ENCODE results near the gene RMI1.
"Not testable (repeated sequence)": the region's sequence is repeated elsewhere in the genome, so short reads cannot be mapped to it uniquely, and the experiment has no call there.

The RMI1 gene

DNA sequence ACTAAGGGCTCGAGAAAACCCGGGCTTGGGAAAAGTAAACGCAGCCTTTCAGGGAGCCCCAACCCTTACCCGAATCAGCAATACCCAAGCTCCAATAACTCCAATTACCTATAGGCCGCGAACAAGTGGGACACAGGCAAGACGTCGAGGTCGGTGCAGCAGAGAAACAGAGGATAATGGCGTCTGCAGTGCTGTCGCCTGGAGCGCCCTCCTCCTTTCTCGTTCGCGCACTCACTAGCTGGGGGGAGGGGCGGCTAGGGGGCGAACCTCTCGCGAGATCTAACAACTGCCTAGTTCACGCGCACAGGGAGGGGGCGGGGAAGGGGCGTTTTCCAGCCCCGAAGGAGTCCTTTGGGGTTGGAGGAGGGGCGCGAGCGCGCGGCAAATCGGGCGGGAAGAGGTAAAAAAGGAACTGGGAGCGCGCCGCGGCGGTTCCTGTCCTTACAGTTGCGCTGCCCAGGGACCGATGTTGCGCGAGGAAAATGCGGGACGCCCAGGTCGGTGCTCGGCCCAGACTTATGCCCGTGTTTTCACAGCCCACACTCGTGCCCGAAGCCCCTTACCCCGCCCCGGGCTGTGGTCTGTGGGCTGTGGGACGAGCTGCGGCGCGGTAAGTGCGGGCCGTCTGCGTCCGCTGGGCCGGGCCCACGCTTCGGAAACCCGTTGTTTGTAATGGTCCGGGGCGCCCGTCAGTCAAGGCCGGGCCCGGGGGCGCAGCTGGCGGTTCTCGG lies at the start of gene RMI1:
Gene RMI1, plus strand, starts transcription at position 411 of the 731 bp plus-strand sequence. CDS start 20,182 bp downstream, outside the sequence.
- peak; percentile 95 for DNase-seq (ENCODE audit: low read depth)

DNA sequence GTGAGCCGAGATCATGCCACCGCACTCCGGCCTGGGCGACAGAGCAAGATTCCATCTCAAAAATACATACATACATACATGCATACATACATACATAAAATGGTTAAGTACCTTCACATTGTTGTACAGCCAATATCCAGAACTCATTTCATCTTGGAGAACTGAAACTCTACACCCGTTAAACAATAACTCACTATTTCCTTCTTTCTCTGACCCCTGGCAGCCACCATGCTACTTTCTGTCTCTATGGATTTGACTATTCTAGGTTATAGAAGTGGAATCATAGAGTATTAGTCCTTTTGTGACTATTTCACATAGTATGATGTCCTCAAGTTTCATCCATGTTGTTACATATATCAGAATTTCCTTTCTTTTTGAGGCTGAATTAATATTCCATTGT lies 49.7 kb upstream of the RMI1 start:
- no peak for DNase-seq (ENCODE audit: low read depth)

DNA sequence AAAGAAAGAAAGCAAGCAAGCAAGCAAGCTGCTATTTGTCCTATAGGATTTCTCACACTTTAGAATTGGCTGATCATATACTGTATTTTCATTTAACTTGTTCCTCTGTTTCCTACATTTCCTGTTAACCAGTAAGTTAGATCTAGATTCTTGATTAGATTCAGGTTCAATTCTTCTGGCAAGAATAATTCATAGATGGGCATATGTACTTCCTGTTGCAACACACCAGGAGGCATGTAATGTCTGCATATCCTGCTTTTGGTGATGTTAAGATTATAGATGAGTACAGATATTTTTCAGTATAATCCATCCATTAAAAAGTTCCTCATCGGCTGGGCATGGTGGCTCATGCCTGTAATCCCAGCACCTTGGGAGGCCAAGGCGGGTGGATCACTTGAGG lies 48.6 kb upstream of the RMI1 start:
- no peak for DNase-seq (ENCODE audit: low read depth)

DNA sequence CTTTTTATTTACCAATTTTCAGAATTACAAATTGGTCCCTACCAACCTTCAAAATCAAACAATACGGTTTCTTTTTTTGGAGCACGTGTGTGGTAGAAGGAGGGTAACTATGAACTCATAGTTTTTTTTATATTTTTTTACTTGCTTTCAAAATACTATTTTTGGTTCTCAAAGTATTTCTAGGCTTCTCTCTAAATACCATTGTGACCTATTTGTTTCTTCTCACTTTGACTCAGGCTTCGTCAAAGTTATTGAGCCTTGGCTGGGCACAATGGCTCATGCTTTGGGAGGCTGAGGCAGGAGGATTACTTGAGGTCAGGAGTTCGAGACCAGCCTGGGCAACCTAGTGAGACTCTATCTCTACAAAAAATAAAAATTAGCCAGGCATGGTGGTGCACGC lies 47.8 kb upstream of the RMI1 start:
- DNase-seq (ENCODE audit: low read depth), result no peak

DNA sequence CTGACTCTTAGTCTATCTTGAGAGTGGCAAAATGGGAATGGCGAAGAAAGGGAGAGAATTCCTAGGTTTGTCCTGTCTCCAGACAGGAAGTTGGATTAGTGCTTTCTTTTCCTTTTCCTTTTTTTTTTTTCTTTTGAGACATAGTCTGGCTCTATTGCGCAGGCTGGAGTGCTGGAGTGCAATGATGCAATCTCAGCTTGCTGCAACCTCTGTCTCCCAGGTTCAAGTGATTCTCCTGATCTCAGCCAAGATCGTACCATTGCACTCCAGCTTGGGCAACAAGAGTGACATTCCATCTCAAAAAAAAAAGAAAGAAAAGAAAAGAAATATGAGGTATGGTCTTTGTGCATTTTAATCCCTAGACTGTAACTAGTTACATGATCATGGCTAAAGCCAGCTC lies 46.8 kb upstream of the RMI1 start:
- no peak for DNase-seq (ENCODE audit: low read depth)

DNA sequence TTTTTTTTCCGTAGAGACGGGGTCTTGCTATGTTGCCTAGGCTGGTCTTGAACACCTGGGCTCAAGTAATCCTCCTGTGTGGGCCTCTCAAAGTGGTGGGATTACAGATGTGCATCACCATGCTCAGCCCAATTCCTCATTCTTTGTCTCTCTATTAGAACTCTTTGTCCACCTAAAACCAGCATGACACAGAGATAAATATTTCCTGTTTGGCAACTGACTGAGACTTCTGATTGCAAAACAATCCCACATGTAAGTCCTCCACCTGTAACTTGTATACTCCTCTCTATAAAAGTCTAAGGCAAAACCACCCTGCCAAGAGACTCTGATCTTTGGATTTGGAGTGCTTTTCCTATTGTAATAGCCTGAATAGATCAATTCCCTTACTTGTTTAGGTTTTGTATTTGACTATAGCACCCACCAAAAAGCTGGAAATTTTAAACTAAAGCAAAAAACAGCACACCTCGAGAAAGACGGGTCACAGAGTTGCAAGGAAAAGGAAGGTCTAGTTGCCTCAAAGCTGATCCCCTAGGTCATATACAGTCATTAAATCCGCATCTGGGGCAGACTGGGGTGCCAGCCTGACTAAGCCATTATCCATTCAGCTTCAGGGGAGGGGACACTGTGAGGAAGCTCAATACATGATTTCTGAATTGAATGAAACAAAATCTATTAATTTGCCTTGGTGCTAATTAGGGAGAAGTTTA lies 45.9 kb upstream of the RMI1 start:
- DNase-seq (ENCODE audit: low read depth), result no peak

DNA sequence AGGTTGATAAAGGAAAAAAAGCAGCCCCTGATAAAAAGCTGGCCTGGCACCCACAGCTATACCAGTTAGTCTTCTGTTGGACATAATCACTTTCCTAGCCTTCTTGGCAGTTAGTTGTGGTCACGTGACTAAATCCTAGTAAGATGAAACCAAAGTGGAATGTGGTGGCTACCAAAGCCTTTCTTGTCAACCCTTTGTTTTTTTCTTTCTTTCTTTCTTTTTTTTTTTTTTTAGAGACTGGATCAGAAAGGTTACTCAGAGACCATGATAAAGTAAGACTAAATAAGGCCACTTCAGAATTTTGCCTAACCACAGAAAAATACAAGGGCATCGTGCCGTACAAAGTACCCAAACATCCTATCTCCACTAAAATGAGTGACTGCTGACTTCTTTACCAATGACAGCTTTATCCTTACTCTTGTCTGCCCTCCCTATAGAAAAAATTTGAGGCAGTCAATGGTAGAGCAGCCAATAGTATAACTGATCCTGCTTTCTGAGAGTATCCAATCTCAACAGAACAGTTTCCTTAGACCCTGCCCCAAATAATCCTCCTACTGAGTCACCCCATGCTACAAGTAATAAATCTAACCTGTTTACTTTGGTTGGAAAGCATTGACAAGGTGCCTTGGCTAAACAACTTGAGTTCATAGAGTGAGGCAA lies 45.2 kb upstream of the RMI1 start:
- DNase-seq (ENCODE audit: low read depth), result peak; percentile 75

DNA sequence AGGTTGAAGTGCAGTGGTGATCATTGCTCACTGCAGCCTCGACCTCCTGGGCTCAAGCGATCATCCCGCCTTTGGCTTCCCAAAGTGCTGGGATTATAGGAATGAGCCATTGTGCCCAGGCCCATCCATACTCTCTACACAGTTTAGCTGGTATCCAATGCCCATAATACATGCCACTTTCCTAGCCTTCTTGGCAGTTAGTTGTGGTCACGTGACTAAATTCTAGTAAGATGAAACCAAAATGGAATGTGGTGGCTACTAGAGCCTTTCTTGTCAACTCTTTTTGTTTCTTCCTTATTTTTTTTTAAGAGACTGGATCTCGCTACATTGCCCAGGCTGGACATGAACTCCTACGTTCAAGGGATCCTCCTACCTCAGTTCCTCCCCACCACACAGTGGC lies 44.1 kb upstream of the RMI1 start:
- DNase-seq (ENCODE audit: low read depth), result no peak

DNA sequence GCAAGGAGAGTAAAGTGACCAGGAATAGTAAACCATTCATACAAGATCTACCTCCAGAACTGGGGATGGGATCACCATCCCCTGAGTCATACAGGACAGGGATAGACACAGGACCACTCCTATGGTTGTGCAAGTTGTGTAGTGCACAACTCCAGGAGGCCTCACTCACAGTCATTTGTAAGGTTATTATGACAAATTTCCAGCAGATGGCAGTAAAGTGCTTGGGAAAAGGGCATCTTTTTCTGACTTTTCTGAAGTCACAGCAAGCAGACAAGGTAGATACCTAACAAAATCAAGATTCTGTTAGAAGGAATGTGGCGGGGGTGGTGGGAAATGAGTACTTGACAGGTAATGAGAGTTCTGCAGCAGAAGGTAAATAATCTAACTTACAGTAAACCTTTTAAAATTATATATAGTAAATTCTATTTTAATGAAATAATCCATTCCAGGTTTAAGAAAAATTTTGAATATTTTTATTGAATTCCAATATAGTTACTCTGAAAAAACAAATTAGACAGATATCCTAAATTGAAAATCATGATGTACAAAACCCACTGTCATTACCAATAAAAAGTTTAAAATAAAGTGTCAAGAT lies 42.6 kb upstream of the RMI1 start:
- no peak for DNase-seq (ENCODE audit: low read depth)

DNA sequence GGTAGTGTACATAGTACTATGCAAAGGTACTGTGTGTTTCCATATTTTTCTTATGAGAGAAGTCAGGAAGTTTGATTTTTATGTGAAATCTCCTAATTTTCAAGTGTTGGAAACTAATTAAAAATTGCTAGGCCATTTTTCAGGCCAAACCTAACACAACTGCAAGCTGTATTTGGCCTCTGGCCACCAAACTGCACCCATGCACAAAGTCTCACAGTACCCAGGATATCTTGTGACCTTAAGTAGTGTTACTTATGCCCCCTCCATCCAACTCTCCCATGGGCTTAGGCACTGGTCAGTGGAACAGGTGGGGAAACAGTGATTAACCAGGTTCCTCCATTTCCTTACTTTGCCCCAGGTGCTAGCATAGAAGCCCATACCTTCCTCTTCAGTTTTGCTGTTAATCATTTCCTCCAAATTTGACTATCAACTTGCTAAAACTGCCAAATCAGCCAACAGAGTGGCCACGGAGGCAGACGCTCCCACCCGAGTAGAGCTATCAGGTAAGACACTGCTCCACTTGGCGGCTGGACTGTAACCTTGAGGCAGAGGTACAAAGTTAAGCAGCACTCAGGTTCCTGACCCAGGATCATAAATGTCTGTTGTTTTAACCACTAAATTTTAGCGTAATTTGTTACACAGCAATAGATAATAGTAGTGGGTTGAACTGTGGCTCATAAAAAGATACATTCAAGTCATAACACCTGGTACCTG lies 39.9 kb upstream of the RMI1 start:
- DNase-seq (ENCODE audit: low read depth), result no peak

DNA sequence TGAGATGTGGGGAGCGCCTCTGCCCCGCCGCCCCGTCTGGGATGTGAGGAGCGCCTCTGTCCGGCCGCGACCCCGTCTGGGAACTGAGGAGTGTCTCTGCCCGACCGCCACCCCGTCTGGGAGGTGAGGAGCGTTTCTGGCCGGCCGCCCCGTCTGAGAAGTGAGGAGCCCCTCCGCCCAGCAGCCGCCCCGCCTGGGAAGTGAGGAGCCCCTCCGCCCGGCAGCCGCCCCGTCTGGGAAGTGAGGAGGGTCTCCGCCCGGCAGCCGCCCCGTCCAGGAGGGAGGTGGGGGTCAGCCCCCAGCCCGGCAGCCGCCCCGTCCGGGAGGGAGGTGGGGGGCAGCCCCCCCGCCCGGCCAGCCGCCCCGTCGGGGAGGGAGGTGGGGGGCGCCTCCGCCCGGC lies 32.5 kb upstream of the RMI1 start:
- DNase-seq (ENCODE audit: low read depth), result not testable (repeated sequence)

DNA sequence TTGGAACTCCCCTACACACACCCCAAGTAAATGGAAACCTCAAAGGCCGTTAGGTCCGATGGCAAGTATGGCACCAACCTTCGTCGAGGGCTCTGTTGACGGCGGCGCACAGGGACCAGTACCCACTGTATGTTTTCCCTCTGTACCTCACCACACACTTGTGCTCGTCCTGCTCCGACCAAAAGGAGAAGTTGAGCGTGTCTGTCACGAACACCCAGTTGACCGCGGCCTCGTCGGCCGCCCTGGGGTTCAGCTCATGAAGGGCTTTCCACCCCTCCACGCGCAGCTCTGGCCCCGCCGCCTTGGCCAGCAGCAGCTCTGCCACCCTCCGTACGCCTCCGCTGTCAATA lies 24.5 kb upstream of the RMI1 start:
- no peak for DNase-seq (ENCODE audit: low read depth)

DNA sequence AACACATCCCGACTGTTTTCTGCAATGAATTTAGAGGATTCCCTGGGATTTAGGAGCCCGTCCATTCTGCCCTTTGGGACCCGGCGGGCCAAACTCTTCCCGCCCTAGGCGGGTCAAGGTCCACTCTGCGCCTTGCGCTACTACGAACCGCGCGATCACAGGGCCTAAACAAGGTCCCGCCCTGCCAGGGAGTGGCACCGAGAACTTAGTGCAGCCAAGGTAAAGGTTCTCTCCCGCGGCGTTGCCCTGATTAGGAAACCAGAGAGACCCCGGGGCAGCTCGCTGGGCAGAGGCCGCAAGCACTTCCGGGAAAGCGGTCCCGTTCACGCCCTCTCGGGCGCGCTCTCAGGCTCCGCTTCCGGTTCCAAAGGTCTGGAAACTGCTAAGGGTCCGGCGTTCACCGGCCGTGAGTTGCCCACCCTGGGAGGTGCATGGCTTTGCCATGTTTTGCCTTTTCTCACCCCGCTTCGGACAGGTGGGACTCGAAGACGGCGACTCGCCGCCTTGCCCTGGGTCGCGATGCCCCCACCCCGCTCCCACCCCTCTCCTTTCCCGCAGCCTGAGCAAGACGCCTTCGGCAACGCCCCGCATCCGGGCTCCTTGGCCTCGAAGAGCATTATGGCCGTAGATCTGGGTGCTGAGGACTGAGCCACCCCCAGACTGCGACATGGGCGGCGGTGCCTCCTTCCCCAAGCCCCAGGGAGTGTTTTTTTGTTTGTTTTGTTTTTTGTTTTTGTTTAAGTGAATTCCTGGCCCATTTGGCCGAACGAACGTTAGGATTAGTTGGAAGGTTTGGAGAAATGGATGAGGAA lies 24.0 kb upstream of the RMI1 start:
- DNase-seq (ENCODE audit: low read depth), result no peak

DNA sequence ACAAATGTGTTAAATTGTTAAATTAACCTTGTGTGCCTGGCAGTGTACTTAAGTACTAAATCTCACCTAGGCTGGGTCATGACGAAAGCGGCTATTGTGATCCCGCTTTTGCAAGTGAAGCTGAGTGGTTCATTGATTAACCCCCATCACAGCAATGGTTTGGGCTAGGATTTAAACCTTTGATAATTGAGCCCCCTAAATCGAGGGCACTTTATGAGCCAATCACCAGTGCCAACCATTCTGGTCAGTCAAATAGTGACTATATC lies 23.4 kb upstream of the RMI1 start:
- no peak for DNase-seq (ENCODE audit: low read depth)

DNA sequence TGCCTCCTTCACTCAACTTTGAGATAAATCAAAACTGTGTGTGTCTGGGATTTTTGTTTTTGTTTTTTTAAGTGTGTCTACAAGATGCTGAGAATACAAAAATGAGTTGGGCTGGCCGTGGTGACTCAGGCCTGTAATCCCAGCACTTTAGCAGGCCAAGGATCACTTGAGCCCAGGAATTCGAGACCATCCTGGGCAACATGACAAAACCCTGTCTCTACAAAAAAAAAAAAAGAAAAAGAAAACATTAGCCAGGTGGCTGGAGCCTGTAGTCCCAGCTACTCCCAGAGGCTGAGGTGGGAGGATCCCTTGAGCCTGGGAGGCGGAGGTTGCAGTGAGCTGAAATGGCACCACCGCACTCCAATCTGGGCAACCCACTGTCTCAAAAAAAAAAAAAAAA lies 21.5 kb upstream of the RMI1 start:
- peak; percentile 86 for DNase-seq (ENCODE audit: low read depth)

DNA sequence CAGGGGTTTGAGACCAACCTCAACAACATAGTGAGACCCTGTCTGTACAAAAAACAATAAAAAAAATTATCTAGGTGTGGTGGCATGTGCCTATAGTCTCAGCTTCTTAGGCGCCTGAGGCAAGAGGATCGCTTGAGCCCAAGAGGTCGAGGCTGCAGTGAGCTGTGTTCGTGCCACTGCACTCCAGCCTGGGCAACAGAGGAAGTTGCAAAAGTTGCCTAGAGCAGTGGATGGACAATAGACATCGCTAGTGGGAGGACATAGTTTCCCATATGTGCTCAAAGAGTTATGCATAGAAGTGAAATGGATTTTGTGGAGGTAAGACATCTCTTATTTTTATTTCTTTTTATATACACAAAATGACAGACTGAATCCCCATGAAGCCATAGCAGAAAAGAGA lies 19.6 kb upstream of the RMI1 start:
- DNase-seq (ENCODE audit: low read depth), result no peak

DNA sequence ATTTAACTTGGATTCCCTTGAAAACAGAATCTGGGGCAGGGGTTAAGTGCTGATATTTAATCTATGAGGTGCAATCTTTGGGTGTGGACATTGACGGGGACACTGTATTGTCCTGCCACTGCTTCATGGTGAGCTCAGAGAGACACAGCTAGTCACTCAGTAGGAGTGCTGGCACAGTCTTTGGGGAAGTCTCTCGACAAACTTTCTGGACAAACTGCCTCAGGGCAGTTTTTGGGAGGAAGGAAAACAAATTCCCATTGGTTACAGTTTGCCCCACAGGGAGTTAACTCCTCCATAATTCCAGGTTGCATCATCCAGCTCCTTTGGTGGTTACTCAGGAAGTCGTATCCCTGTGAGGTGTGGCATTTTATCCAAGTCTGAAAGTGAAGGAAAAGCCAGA lies 18.4 kb upstream of the RMI1 start:
- no peak for DNase-seq (ENCODE audit: low read depth)

DNA sequence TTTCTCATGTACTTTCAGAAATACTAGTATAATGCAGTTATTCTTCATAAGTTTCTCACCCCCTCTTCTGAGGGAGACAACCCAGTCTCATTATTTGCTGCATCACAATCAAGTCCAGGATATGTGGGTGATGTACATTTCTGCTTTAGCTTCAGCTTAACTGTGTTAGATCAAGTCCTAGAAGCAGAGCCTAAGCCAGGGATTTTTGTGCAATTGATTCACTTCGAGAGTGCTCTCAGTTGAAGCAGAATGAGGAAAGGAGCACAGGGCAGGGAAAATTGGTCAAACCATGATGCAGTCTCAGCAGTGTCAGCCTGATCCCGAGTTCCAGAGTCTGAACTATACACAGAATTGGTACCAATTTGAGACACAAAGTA lies 15.6 kb upstream of the RMI1 start:
- DNase-seq (ENCODE audit: low read depth), result no peak

DNA sequence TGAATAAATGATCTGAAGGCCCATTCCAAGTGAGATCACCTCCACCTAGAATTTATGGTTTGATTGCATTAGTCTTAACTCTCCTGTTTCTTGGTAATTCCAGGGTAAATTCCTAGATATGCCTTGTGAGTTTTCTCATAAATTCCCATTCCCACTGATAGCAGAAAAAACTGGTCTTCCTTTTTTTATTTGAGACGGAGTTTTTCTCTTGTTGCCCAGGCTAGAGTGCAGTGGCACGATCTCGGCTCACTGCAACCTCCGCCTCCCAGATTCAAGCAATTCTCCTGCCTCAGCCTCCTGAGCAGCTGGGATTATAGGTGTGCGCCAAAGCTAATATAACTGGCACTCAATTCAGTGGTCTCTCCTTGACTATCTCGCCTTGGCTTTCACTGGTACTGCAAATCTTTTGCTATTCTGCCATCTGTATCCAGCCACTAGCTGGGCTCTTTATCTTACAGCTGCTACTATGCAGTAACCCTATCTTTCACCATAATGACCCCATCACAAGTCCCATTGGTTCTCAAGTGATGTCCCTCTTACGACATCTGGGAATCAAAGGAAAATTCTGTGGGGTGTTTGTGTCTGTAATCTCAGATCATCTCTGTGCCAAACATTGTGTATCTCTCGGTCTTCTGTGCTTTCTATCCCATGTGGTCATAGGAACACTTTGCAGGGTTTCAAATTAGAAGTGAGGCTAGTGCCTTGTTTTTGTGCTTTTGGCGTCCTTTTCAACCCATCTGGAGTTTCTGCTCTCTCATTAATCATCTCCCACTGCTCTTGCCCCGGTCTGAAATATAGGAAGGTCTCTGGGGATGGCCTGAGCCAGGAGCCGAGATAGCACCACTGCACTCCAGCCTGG lies 15.0 kb upstream of the RMI1 start:
- DNase-seq (ENCODE audit: low read depth), result no peak

DNA sequence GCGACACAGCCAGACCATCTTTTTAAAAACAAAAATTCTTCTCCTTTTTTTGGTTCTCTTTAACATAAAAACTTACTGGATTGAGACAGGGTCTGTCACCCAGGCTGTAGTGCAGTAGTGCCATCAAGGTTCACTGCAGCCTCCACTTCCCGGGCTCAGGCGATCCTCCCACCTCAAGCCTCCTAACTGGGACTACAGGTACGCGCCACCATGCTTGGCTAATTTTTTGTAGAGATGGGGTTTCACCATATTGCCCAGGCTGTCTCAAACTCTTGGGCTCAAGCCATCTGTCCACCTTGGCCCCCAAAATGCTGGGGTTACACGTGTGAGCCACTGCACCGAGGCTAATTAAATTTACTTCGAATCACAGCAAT lies 14.4 kb upstream of the RMI1 start:
- no peak for DNase-seq (ENCODE audit: low read depth)

DNA sequence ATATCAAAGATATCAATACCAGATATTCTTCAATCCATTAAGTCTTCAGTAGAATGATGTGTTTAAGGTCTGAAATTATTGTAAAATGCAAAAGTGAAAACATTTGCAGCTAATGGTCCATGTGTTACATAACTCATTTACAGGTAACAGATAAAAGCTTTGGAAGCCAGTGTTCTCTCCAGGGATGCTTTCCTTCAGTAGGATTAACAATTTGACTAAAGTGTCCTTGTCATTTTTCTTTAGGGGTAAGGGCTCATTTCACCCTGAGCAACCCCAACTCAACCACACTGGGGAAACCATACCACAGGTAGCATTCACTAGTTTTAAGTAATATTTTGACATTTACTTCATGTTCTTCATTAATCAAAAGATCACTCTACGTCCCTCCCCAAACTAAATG lies 13.5 kb upstream of the RMI1 start:
- no peak for DNase-seq (ENCODE audit: low read depth)

Measured in fibroblast of the conjunctiva (primary cell).